ENCODE results near the gene CRAMP1. TPM values are rescaled to one million over a fixed set of nuclear protein-coding genes. Genes with fewer than 3 reads are reported as not detected.
"Not testable (repeated sequence)": the region's sequence is repeated elsewhere in the genome, so short reads cannot be mapped to it uniquely, and the experiment has no call there.

Gene CRAMP1
- total RNA-seq, 2 donors from 2014 or later, result 16.4 to 16.6 TPM

DNA sequence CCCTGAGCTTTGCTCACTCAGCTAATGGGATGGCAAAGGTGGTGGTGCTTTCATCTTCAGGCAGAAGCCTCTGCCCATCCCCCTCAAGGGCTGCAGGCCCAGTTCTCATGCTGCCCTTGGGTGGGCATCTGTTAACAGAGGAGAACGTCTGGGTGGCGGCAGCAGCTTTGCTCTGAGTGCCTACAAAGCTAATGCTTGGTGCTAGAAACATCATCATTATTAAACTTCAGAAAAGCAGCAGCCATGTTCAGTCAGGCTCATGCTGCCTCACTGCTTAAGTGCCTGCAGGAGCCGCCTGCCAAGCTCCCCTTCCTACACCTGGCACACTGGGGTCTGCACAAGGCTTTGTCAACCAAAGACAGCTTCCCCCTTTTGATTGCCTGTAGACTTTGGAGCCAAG lies 88.1 kb downstream of the CRAMP1 start:
- ATAC-seq, result no peak
- intact Hi-C loops (cut with DNase I, micrococcal nuclease), result no loop called here
- DNase-seq, result no peak

DNA sequence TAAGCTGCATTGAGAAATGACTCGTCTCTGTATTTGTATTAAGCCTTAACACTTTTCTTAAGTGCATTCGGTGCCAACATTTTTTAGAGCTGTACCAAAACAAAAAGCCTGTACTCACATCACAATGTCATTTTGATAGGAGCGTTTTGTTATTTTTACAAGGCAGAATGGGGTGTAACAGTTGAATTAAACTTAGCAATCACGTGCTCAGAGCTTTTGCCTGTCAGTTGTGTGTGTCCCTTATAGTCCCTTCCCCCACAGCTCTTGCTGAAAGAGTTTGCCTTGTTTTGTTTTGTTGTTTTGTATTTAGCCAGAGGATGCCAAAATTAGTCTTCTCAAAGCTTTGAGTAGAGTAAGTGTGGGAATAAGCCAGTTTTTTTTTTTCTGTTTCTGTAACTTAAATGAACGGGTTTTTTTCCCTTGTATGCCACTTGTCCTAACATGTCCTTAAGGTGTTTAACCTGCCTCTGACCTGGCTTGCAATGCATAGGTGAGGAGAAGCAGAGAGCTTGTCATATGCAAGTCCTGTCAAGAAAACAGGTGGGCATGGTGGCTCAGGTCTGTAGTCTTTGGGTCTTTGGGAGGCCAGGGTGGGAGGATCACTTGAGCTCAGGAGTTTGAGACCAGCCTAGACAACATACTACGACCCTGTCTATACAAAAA lies 89.2 kb downstream of the CRAMP1 start:
- DNase-seq, result no peak
- no peak for ATAC-seq
- intact Hi-C loops (cut with DNase I, micrococcal nuclease), result no loop called here

DNA sequence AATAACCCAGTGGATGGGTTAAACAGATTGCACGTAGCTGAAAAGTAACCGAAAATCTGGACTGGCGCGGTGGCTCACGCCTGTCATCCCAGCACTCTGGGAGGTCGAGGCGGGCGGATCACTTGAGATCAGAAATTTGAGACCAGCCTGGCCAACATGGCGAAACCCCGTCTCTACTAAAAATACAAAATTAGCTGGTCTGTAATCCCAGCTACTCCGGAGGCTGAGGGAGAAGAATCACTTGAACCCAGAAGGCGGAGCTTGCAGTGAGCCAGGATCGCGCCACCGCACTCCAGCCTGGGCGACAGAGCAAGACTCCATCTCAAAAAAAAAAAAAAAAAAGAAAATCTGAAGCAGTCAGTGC lies 93.1 kb downstream of the CRAMP1 start:
- ATAC-seq, result peak; percentile 38
- DNase-seq; intact Hi-C loops (cut with DNase I, micrococcal nuclease): not testable (repeated sequence)

DNA sequence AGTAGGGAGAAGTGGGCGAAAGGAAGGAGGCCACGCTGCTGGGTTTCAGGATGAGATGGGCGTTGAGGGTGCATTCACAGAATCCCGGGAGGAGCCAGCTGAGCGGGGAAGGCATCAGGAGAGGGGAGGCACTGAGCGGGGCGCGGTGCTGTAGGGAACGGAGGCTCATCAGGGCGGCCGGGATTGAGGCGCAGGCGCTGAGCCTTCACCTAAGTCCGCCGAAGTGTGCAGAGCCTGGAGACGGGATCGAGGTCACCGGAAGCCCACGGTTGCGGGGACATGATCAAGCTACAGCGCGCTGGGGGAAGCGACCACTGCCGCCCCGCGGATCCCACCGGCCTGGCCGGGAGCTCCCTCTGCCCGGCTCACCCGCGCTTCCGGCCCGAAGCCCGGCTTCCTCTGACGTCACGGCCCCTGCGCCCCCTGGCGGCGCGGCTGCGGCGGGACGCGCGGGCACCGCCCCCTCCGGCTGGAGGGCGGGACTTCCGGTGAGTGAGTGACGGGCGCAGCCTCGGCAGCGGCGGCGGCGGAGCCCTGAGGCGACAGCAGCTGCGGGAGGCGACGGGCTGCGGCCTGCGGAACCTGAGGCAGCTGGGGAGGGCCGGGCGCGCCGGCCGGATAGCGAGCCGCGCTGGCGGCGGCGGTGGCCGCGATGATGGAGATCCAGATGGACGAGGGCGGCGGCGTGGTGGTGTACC lies 93.7 kb downstream of the CRAMP1 start, which contains the start of gene MAPK8IP3:
Gene MAPK8IP3, plus strand, starts transcription at position 508 of the 698 bp plus-strand sequence. Its CDS starts 145 bp downstream, at position 653.
- intact Hi-C loops (cut with DNase I, micrococcal nuclease), result no loop called here
- peak; percentile 78 to 92 for DNase-seq
- peak; percentile 91 for ATAC-seq

DNA sequence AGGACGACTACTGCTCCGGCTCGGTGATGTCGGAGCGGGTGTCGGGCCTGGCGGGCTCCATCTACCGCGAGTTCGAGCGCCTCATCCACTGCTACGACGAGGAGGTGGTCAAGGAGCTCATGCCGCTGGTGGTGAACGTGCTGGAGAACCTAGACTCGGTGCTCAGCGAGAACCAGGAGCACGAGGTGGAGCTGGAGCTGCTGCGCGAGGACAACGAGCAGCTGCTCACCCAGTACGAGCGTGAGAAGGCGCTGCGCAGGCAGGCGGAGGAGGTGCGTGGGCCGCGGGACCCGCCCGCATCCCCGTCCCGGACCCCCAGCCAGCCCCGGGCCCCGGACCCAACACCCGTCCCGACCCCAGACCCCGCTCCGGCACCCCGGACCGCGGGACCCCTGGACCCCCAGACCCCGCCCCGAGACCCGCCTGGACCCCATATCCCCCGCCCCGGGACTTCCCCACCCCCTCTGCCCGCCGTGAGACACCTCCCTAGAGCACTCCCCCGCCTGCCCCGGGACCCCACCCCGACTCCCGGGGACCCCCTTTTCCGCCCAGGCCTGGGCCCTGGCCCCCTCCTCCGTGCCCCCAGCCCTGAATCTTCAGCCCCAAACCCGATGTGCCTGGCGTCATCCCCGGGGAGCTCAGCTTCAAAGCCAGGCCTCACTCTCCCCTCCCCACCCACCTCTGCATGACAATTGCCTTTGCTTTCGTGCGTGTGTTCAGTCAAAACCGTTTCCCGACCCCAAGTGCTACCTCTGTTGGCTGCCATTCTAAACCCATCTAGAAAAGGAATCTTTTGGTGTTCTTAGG lies 94.4 kb downstream of the CRAMP1 start:
- ATAC-seq (peak; percentile 35), DNase-seq (no peak)
- intact Hi-C loops (cut with DNase I, micrococcal nuclease), result no loop called here

DNA sequence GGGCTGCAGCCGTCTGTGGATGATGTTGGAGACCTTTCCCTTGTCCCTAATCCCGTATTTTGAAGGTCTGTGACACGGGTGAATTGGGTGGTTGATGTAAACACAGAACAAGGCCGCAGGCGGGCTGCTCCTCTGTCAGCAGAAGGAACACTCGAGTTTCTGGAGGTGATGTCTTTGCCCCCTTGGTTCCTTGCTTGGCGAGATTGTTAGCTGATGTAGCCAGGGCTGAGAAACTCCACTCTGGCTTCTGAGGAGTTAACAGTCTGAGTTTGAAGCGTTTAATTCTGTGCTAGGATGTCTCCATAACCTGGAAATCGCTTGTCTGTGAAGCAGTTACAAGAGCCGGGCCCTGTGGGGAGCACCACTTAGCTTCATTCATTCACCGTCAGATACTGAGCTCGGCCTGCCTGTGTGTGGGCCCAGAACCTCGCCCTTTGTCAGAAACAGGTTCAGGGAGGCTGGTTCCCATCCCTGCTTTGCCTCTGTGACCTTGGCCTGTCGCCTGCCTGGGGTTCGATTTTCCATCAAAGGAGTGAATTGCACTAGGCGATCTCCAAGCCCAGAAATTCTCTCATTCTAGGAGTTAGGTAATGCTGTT lies 95.1 kb downstream of the CRAMP1 start:
- DNase-seq (no peak), ATAC-seq (no peak)
- intact Hi-C loops (cut with DNase I, micrococcal nuclease), result no loop called here

DNA sequence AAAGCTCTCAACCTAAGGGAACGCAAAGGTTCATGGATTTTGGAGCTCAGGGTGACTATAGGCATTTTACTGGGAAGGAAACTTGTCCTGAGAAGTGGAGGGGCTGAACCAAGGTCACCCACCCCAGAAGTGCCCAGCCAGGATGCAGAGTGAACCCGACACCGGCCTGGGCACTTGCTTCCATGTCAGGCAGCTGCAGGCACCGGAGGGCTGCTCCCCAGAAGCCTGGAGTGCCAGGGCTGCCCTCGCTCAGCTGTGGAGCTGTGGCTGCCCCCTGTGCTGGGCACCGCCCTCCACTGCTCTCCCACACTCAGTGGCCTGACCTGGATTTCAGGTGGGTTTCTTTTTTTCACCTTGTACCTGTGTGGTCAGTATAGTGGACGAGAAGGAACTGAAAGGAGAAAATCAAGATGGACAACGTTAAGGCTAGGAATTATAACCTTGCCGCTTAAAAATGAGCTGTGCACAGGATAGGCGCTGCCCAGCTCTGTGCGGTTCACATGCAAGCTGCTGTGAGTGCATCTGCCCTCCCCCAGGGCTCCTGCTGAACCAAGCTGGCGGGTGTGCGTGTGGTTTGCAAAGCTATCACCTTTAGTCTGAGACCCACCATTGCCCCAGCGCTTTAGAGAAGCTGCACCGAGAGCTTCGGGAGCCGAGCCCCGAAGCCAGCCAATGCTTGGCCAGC lies 96.1 kb downstream of the CRAMP1 start:
- DNase-seq, result no peak
- intact Hi-C loops (cut with DNase I, micrococcal nuclease), result no loop called here
- no peak for ATAC-seq

DNA sequence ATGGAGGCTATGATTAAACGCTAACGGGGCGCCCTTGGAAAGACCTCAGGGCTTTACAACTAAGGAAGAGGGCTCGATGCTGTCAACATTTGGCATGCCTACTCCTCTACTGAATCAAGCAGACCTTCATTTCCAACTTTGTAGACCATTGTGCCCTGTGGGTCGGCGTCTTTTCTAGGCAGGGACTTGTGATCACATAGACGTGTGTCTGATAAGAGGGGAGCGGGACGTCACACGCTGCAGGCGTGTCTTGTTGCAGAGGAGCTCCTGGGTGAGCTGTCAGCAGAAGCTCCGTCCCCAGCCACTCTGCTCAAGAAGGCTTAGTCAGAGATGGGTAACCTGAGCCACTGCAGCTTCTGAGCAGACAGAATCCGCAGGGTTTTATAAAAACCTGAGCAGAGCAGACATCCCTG lies 96.6 kb downstream of the CRAMP1 start:
- DNase-seq (no peak), ATAC-seq (no peak)
- intact Hi-C loops (cut with DNase I, micrococcal nuclease), result no loop called here

DNA sequence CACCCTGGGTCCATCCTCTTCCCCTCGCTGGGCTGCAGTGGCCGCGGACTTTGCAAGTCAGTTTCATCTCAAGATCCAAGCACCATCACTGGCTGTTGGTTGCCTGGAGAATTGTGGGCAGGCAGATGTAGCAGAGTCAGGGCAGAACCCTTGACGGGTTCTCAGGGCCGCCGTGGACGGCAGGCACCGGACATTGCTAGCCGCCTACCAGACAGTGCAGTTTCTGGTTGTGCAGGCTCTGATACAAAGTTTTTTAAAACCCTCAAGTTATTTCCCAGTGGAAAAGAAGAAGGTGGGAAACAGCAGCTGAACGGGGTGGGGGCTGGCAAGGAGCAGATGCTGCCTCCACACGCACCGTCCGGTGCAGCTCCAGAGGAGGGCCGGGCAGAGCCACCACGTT lies 97.2 kb downstream of the CRAMP1 start:
- DNase-seq, result no peak
- no peak for ATAC-seq
- intact Hi-C loops (cut with DNase I, micrococcal nuclease), result no loop called here

DNA sequence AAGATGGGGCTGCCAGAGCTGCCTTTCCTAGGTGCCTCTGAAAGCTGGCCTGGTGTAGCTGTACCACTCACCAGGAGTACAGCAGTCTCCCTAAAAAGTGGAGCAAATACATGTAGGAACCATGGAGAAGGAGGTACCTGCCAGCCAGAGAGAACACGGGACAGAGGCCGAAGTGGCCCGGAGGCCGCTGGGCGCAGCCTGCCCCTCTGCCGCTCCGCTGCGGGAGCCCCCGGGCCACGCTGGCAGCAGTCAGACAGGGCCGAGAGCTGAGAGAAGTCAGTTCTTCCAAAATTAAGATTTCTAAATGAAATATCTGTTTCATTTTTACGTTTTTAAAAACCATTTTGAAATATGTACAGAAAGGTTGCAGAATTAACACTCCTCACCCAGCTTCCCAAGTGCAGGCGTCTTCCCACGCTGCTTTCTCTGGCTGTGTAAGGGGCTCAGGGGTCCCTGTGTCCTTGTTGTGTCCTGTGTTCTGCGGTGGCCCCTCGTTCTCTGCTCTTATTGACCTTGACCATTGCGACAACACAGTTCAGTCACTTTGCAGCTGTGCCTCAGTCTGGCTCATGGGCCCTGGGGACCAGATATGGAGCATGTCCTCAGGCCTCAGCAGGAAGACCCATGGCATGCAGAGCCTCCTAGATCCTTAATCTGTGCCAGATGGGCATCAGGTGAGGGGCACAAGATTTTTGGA lies 98.8 kb downstream of the CRAMP1 start:
- no peak for ATAC-seq
- intact Hi-C loops (cut with DNase I, micrococcal nuclease), result no loop called here
- DNase-seq, result no peak

DNA sequence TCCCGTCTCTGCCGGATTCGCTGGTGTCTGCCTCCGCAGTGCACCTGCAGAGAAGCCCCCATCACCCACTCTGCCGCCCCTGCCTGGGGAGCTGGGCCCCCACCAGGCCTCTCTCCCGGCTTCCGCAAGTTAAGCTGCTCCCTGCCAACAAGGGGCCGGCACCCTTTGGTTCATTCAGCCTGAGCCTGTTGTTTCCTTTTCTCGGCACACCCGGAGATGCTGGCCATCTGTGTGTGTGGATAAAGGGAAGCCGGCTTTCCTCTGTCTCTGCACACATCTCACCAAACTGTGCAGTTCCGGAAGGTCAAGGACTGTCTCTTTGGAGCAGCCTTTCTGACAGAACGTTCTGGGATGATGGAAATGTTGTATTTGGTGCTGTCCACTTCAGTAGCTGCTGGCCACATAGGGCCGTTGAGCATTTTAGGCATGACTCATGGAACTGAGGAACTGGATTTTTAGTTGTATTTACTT lies 100.7 kb downstream of the CRAMP1 start:
- DNase-seq (no peak), ATAC-seq (no peak)
- intact Hi-C loops (cut with DNase I, micrococcal nuclease), result no loop called here

DNA sequence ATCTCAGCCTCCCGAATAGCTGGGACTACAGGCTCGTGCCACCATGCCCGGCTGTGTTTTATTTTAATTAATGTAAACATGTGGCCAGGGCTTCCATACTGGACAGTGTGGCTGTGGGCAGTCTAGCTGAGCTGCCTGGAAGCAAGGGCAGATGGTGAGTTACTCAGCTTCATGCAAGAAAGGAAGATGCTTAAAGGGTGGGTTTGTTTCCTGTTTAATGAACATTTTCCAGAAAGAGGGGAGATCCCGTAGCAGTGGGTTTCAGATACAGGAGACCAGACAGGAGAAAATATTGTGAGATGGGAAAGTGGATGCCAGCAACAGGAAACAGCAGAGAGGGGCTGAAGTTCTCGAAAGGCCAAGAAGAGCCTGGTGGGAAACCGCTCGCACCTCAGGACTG lies 101.2 kb downstream of the CRAMP1 start:
- intact Hi-C loops (cut with DNase I, micrococcal nuclease), result no loop called here
- DNase-seq (no peak), ATAC-seq (no peak)

DNA sequence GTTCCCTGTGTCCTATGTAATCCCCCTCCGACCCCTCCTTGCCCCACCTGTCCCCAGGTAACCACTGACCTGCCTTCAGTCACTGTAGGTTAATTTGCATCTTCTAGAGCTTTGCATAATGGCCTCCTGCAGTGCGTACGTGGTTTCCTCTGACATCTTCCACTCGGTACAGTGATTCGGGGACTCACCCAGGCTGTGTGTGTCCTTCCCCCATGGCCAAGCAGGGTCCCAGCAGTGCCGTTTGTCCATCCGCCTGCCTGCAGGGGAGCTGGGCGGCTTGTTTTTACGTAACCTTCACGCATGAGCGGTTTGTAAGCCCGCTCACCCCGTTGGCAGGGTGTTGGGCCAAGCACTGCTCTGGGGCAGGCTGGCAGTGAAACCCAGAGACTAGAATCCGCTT lies 101.8 kb downstream of the CRAMP1 start:
- DNase-seq (no peak), ATAC-seq (peak; percentile 24)
- intact Hi-C loops (cut with DNase I, micrococcal nuclease), result no loop called here

DNA sequence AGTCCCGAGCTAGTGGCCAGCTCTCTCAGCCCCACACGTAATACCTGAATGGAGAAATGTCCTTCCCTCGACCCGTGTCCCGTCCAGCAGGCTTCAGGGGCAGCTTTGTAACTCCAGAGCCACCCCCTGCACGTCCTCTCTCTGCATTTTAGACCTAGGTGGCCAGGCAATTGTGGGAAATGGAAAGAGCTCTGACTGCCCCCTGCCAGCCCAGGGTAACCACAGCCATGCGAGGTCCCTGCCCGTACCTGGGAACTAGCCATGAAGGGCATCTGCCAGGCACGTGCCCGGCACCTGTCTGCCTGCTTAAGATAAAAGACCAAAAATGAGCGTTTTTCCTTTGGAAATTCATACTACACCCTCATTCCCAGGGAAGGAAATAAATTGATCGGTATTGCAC lies 103.1 kb downstream of the CRAMP1 start:
- no peak for ATAC-seq
- no peak for DNase-seq
- intact Hi-C loops (cut with DNase I, micrococcal nuclease), result no loop called here

DNA sequence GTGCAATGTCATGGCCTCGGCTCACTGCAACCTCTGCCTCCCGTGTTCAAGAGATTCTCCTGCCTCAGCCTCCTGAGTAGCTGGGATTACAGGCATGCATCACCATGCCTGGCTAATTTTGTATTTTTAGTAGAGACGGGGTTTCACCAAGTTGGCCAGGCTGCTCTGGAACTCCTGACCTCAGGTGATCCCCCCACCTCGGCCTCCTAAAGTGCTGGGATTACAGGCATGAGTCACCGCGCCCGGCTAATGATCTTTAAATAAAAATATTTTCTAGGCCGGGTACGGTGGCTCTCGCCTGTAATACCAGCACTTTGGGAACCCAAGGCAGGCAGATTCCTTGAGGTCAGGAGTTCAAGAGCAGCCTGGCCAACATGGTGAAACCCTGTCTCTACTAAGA lies 106.1 kb downstream of the CRAMP1 start:
- ATAC-seq; intact Hi-C loops (cut with DNase I, micrococcal nuclease); DNase-seq: not testable (repeated sequence)

DNA sequence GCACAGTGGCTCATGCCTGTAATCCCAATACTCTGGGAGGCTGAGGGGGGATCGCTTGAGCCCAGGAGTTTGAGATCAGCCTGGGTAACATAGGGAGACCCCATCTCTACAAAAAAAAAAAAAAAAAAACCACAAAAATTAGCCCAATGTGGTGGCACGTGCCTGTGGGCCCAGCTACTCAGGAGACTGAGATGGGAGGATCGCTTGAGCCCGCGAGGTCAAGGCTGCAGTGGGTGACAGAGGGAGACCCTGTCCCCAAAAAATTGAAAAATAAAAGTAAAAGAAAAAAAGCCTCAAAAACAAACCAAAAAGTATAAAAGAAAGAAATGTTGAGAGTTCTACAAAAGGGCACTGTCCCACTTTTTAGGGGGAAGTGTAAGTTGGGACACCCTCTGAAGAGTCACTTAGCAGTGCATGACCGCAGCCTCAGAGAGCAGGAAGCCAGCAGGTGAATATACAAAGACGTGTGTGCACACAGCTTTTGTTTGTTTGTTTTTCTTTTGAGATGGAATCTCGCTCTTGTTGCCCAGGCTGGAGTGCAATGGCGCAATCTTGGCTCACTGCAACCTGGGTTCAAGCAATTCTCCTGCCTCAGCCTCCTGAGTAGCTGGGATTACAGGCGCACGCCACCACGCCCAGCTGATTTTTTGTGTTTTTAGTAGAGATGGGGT lies 107.5 kb downstream of the CRAMP1 start:
- DNase-seq; intact Hi-C loops (cut with DNase I, micrococcal nuclease): not testable (repeated sequence)
- peak; percentile 20 for ATAC-seq

DNA sequence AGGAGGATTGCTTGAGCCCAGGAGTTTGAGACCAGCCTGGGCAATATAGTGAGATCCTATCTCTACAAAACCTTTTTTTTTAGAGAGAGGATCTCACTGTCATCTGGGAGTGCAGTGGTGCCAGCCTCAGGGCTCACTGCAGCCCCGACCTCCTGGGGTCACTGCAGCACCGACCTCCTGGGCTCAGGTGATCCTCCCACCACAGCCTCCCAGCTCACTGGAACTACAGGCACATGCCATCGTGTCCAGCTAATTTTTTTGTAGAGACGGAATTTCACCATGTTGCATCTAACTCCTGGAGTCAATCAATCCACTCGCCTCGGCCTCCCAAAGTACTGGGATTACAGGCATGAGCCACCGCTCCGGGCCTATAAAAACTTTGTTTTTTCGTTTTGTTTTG lies 109.2 kb downstream of the CRAMP1 start:
- DNase-seq (no peak), ATAC-seq (no peak)
- intact Hi-C loops (cut with DNase I, micrococcal nuclease), result no loop called here

Data from left colon (tissue), 2 donors.